HG02973 (cell line): ENCODE measurements around the gene FXYD5.

Source experiments
- ATAC-seq: cut with Tn5 transposase; IDR thresholded peaks from one replicate; pipeline ENCODE4 v1.9.1; 2021; ENCODE audit warnings: moderate library complexity; ENCODE audit not compliant: unreplicated experiment

Gene FXYD5, protein sequence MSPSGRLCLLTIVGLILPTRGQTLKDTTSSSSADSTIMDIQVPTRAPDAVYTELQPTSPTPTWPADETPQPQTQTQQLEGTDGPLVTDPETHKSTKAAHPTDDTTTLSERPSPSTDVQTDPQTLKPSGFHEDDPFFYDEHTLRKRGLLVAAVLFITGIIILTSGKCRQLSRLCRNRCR

DNA sequence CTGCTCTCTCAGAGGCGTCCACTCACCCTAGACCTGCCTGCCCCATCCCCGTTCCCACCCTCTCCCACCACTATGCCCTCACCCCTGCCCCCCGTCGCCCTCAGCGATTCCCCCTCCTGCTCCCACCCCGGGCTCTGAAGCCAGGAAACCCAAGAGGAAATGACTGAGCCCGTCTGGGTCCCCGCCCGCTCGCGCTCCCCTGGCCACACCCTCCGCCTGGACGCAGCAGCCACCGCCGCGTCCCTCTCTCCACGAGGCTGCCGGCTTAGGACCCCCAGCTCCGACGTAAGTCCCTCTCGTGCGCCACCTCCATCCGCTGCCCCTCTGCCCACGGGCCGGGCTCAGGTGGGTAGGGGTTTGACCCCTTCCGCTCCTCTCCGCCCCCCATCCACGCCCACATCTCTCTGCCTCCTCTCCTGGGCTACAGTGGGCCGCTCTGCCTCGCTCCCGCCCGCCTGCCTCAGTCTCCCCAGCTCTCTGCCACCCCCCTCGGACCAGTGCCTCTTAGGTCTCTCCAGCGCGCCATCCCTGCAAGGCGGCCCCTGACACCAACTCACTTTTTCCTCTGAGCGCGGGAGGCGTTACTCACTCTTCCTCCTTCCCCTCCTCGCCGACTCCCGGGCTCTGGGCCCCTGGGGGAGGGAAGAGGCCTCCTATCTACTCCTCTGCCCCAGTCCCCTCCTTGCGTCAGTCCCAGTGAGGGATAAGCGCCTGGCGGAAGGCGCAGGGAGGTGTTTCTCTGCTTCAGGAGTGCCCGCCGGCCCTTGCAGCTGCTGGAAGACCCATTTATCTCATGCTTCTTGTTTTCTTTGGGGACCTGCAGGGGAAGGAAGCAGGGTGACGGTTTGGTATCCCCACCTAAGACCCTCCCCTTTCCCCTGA lies at the start of gene FXYD5:
Gene FXYD5 (plus strand): TSS at position 211 of the 882 bp plus-strand sequence. CDS start 816 bp downstream, outside the sequence.
- ATAC-seq, result no peak

DNA sequence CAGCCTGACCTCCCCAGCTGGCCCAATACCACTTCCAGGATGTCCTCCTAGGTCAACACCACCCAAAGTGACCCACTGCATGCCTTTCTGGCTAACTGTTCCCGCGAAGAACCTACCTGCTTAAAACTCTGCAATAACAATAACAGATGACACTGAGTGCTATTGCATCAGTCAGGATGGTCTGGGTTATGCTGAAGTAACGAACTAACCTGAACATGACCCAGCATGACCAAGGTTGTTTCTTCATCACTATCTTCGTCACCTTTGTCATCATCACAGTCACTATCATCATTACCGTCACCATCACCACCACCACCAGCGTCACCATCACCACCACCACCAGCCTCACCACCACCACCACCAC lies 49.5 kb upstream of the FXYD5 start:
- no peak for ATAC-seq

DNA sequence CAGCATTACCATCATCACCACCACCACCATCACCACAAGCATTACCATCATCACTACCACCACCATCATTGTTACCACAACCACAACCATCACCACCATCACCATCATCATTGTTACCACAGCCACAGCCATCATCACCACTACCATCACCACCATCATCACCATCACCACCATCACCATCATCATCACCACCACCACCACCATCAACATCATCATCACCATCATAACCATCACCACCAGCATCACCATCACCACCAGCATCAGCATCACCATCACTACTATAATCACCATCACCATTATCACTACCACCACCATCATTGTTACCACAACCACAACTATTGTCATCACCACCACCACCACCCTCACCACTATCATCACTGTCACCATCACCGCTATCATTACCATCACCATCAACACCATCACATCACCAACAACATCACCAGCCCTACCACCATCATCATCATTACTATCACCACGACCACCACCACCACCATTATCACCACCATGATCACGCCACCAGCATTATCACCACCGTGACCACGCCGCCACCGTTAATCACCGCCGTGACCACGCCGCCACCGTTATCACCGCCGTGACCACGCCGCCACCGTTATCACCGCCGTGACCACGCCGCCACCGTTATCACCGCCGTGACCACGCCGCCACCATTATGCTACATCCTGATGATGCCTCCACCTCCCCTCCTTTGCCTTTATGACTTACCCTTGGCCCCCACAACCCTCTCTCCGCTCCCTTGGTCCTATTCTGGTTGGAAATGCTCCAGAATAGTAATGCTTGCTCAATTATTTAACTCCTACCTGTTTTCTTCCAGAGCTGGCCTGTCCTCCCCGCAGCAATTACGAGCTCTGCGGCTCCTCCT lies 48.9 kb upstream of the FXYD5 start:
- ATAC-seq, result no peak

DNA sequence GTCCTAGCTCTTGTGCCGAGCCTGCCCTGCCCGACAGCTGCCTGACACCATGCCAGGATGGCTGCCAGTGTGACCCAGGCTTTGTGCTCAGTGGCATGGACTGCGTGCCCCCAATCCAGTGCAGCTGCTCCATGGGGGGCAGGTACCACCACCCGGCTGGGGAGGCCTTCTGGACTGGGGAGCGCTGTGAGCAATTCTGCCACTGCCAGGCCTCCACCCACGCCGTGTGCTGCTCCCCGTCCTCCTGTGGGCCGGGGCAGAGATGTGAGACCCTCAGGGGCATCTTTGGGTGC lies 48.3 kb upstream of the FXYD5 start:
- ATAC-seq, result no peak

DNA sequence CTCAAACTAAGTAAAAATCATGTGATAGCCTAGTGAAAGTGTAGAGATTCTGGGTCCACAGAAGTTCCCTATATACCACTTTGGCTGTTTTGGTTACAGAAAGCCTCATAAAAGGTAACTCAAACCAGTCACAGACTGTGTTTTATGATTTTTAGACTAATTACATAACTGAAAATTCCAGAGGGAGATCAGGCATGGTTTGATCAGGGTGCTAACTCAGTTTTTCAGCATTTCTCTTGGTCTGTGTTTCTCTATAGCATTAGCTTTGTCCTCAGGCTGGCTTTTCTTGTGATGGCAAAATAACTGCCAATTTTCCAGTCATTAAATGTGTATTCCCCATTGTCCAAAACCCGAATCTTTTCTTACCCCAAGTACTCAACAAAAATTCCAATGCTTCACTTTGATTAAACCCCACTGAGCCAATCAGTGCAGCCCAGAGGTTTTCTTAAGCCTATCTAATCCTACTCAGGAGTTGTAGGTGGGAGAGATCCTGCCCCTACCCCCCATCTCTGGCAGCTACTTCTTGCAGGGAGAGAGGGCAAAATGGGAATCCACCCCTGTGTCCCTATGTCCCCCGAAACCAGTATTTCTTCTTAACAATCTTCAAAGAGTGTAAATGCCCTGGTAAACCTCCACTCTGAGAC lies 47.5 kb upstream of the FXYD5 start:
- no peak for ATAC-seq

DNA sequence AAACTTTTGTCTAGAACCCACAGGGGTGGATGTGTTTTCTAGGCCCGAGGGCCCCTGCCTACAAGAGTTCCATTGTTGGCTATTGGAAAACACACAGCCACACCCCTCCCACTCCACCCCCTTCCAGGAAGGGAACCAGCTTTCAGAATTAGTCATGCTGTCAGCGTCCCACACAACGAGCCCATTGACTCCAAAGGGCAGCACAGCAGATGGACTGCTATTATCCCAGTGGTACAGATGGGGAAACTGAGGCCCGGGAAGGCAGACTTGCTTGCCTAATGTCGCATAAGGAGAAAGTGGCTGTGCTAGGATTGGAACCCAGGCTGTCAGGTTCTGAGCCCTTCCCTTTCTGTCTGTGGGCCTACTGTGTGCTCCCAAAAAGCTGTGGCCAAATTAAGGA lies 47.0 kb upstream of the FXYD5 start:
- ATAC-seq, result no peak

DNA sequence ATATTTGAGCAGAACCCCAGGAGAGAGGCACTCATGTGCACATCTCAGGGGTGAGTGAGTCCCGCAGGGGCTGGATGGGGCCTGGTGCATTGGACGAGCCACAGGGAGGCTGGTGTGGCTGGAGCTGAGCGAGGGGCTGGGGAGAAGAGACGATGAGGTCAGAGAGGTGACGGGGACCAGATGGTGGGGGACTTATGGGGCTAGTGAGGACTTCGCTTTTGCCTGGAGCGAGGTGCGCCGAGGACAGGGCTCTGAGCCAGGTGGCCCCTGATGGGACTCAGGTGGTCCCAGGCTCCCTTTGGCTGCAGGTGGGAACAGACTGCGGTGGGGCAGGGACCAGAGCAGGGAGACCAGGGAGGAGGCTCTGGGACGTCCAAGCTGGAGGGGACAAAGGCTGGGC lies 45.8 kb upstream of the FXYD5 start:
- no peak for ATAC-seq

DNA sequence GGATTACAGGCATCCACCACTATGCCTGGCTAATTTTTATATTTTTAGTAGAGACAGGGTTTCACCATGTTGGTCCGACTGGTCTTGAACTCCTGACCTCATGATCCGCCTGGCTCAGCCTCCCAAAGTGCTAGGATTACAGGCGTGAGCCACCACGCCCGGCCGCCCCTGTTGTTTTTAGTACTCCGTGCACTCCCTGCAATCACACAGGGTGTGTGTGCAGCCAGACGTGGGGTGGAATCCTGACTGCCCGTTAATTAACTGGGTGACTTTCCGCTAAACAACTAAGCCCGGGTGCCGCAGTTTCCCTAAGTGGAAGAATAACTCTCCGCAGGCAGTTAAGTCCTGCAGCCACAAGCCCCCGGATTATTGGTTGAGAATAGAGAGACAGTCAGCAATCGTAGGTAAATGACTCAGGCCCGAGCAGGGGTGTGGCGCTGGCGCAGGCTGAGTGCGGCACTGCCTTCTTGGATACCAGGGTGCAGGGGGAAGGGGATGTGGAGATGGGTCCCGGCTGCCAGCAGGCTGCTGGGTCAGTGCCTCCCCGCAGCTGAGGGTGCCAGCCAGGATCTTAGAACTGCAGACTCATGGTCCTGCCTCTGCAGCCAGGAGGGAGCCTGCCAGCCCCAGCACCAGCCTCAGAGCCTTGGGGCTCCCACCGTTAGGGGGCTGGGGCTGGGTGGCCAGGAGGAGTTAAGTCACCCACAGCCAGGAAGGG lies 45.0 kb upstream of the FXYD5 start:
- no peak for ATAC-seq

DNA sequence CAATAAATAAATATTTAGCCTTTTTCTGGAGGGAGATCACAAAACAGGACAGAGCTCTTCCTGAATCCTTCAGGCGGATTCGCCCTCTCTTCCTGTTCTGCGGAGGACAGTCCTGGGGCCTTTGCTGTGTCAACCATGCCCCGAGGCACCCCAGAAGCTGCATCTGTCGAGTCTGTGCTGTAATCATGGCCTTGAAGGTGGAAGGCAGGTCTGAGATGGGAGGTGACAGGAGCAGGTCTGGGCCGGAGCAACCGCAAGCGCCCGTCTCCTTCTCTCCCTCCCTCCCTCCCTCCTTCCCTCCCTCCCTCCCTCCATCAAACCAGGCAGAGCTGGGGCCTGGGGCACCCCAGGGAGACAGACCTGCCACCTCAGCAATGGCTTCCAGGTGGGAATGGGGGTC lies 43.6 kb upstream of the FXYD5 start:
- no peak for ATAC-seq

DNA sequence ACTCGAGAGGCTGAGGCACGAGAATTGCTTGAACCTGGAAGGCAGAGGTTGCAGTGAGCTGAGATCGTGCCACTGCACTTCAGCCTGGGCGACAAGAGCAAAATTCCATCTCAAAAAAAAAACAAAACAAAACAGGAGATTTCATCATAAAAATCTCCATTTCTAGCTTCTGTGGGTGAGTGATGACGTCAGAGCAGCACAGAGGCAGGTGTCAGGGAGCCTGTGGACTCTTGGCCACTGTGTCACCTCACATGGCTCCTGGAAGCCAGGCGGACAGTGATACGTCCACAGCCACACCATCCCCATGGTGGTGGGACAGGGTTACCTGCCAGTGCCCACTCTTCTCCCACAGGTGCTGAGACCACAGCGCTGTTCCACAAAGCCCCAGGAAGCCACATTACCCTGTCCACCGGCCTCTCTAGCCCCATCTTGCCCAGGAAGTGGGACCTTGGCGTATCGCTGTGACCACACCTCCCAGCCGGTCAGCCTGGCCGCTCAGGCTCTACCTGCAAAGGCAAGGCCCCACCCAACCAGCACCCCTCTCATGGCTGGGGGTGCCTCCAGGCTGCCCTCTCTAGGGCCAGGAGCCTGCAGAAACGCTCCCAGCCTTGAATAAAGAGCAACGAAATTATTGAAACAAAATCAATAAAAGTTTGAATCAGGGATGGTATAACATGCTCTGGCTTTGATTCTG lies 41.4 kb upstream of the FXYD5 start:
- ATAC-seq, result no peak

DNA sequence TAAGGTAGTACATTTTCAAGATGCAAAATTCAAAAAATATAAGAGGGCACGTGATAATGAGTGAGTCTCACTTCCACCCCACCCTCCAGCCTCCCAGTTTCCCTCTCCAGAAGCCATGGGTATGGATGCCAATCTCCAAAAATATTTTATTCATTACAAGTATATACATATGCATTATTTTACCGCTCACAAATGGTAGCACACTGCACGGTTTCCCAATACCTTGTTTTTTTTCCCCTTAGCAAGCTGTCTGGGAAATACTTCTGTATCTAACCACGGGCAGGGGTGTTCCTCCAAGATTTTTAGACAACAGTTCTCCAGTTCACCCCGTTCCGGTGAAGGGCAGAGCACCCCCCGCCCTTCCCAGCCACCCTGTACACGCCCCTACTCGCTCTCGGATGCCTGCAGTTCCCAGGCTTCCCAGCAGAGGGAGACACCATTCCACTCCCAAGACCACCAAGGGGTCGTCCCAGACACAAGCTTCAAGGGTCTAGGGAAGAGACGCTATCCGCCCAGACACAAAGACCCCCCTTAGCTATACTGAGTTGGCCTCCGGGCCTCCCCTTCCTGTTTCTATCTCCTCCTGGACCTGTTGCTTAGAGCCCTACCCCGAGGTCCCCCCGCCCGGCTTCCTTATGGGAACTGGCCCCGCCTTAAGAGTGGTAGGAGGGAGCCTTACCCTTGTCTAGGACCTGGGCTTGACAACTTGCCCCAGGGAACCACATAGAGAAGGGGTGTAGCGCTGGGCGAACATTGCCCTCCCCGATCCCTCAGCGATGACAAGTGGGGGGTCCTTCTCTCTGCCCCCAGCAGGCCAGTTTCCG lies 40.0 kb upstream of the FXYD5 start:
- no peak for ATAC-seq

DNA sequence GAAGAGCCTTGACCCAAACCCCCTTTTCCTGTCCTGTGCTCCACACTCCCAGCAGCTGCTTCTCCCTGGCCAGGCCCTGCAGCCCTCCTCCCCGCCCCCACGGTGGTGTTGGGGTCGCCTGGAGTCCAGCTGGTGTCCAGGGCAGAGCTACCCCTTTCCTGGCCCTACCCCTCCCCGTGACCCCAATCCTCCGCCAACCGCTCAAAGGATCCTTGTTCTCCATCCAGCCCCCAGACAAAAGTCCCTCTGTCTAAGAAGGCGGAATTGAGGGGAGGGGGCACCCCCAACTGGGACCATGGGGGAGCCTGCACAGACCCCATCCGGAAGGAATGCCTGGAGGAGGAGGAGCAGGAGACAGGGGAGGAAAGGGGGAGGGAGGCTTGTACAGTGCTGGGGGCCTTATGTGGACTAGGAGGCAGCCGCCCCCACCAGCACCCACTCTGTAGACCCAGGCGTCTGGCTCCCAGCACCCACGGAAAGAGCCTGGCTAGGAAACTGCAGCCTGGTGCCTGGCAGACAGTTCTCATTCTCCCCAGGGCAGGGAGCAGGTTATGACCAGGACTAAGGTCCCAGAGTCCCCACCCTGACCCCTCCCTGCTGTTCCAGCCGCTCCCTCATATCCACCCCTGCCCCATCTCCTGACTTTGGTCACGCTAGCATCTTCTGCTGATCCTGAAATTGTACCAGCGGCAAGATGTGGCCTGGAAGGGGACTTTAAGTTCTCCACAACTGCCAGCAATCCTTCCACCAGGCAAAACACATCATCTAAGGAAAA lies 39.2 kb upstream of the FXYD5 start, which contains the start of gene FXYD3:
Gene FXYD3 (plus strand): TSS at position 647 of the 775 bp plus-strand sequence. CDS start 3,554 bp downstream, outside the sequence.
- no peak for ATAC-seq

DNA sequence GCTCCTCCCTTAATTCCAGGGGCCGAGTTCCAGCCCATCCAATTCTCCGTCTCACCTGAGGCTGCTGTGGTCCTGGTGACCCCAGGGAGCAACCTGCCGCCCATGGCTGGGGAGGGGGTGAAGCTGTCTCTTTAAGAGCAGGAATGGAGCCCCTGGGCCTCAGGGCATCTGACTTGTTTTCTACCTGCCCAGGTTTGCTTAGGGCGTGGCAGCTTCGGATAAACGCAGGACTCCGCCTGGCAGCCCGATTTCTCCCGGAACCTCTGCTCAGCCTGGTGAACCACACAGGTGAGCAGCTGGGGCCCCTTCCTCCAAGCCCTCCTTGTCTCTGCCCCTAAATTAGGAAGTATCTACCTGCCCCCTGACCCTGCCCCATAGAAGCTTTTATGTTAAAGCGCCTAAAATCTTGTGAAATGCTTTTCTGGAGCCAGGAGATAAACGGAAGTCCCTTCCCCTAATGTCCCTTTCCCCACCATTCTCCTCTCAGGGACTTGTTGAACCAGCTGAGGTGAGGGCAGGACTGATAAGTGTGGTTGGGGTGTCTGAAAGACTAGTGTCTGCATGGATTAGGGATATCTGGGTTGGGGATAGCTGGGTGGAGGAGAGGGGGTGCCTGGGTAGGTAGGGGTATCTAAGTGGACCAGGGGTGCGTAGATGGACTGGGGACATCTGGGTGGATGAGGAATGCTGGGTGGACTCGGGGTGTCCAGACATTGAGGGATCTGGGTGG lies 38.3 kb upstream of the FXYD5 start:
- no peak for ATAC-seq

DNA sequence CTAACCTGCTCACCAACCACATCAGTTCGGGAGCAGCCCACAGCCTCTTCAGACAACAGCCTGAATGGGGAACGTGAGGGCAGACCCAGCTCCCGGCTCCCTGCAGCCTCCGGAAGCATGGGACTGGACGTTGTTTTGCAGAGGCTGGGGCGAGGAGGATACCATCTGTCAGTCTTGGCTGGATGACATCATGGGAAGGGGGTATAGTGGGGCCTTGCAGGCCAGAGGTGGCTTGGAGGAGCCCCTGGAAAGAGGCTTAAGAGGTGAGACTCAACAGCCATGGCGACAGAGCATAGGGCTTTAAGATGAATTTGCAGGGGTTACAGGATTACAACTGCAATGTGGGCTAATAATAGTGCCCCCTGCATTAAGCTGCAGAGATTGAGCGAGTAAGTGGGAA lies 37.4 kb upstream of the FXYD5 start:
- ATAC-seq, result no peak

DNA sequence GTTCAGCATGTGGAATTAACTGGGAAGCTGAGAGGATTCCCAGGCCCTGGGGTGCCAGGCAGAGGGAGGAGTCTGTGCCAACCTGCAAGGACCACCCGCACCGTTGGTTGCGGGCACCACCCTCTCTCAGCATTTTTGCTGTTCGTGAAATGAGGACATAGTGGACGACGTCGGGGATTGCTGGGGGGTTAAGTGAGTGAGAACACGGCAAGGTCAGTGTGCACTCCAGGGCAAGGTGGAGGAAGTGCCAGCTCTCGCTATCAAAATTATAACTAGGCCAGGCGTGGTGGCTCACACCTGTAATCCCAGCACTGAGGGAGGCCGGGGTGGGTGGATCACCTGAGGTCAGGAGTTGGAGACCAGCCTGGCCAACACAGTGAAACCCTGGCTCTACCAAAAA lies 36.7 kb upstream of the FXYD5 start:
- ATAC-seq, result no peak

DNA sequence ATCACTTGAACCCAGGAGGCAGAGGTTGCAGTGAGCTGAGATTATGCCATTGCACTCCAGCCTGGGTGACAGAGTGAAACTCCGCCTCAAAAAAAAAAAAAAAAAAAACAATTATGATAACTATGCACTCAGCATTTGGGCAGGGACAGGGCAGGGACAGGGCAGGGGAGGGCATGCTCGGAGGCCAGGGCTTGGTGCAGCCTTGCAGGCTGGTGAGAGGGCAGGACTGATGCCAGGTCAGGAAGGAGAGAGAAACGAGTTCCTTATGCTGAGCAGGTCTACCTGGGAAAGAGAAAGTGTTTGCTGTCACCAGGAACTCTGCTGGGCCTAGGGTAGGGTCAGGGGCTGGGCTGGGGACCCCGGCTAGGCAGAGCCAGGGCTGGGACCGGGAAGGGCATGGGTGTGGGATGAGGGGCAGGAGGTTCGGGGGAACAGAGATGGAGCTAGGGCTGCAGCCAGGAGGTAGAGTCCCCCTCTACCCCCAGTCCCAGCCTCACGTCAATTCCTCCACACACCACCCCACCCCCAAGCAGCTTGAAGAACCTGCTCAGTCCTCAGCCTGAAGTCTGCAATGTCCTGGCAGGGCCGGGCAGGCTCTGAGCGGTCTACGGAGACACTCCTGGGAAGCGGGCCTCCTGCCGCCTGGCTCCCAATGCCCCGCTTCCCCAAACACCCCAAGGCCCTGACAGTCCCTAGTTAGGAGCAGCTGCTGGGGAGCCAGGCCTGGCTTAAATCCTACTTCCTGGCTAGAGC lies 36.1 kb upstream of the FXYD5 start:
- ATAC-seq, result no peak

DNA sequence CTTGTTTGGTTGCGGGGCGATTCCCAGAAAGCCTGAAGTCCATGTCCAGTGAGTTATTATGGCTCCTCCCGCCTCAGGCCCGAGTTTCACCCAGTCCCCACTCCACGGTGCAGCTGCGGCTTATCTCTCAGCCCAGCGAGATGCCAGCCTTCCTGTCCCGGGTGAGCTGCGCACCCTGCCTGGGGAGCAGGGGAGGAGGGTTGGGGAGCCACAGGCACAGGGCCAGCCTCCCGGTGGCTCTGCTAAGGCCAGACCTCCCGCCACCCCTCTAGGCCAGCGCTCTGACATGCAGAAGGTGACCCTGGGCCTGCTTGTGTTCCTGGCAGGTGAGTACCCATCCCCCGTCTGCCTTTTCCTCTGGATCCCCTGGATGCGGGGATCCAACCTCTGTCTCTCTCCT lies 35.4 kb upstream of the FXYD5 start:
- no peak for ATAC-seq
